HG02973 (cell line): ENCODE results near the gene CT83.

Source experiments
- ATAC-seq: cut with Tn5 transposase; IDR thresholded peaks from one replicate; pipeline ENCODE4 v1.9.1; 2021; ENCODE audit warnings: moderate library complexity; ENCODE audit not compliant: unreplicated experiment

The CT83 gene, protein sequence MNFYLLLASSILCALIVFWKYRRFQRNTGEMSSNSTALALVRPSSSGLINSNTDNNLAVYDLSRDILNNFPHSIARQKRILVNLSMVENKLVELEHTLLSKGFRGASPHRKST

GRCh38 chrX:116462822-116463221 is at the start of gene CT83:
Gene CT83, minus strand, starts transcription at chrX:116462976. Its CDS starts 120 bp downstream, at chrX:116462856.
- no peak for ATAC-seq

- no peak for ATAC-seq
Measured at GRCh38 chrX:116499780-116500179, 37.0 kb upstream of the CT83 start.

- ATAC-seq = no peak
Measured at GRCh38 chrX:116493271-116493670, 30.5 kb upstream of the CT83 start.

- ATAC-seq = no peak
Measured at GRCh38 chrX:116490104-116490503, 27.3 kb upstream of the CT83 start.

DNA sequence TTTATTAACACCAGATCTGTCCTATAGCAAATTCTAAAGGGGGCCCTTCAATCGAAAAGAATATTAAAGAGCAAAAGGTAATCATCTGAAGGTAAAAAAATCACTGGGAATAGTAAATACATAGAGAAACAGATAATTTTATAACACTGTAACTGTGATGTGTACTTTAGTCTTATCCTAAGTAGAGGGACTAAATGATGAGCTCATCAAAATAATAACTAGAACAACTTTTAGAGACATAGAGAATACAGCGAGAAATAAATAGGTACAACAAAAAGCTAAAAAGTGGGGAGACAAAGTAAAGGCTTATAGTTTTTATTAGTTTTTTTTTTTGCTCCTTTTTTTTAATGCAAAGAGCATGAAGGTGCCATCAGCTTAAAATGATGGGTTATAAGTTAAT is 17.3 kb upstream of the CT83 start:
- ATAC-seq = no peak

- no peak for ATAC-seq
Measured at GRCh38 chrX:116449156-116449555, 13.6 kb downstream of the CT83 start.

- no peak for ATAC-seq
Measured at GRCh38 chrX:116436358-116436816, 26.4 kb downstream of the CT83 start, which contains the start of gene SLC6A14. Gene SLC6A14, plus strand, starts transcription at chrX:116436606. Its CDS starts 104 bp downstream, at chrX:116436710.

- ATAC-seq = no peak
Measured at GRCh38 chrX:116435597-116435996, 27.2 kb downstream of the CT83 start.

DNA sequence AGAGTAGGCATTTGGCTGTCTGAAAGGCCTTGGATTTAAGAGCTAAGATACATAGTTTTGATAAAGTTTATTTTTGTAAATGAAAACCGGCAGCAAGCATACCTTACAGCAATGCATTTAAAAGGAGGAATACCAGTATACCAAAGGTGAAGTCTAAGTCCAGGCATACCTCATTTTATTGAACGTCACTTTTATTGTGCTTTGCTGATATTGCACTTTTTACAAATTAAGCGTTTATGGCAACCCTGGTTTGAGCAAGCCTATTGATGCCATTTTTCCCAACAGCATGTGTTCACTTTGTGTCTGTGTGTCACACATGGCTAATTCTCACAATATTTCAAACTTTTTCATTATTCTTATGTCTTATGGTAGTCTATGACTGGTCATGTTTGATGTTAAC is 34.8 kb downstream of the CT83 start:
- ATAC-seq = no peak

- ATAC-seq = no peak
Measured at GRCh38 chrX:116417968-116418367, 44.8 kb downstream of the CT83 start.

DNA sequence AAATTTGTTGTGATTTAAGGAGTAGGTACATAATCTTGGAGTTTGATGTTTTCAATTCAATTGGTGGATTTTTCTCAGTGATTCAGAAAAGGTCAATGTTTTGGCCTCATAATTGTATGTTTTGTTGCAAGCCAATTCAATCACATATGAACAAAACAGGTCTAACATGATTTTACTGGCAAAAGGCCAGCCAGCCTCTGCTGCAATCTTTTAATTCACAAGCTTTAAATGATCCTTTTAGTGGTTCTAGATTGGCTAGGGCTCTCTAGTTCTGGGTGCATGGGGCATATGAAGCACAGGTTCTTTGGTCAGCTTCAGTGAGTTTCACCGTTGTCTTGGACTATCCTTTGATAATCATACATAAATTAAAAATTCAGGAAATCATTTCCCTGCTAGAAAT is 45.6 kb downstream of the CT83 start:
- ATAC-seq = no peak

DNA sequence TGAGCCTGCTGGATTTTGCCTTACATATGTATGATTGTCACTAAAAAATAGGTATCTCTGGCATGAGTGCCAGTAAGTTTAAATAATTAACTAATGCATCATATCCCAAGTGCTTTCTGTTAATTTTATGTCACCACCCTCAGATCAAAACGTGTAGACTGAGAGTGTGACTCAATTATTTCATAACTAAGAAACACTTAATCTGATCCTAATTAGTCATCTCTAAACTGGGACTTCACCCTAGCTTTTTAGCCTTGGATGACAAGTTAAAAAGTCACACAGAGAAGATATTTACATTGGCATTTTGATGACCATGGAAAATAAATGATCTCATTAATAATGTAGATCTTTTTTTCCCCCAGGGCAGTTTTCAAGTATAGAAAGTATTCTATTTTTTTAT is 49.5 kb downstream of the CT83 start:
- ATAC-seq = no peak
